Left renal pelvis (tissue), 4 donors: ENCODE results near the gene INCA1. TPM values are rescaled to one million over a fixed set of nuclear protein-coding genes. Genes with fewer than 3 reads are reported as not detected.
A peak's percentile ranks its signal among the peaks of the same experiment; 100 is the strongest.
"Not testable (repeated sequence)": the region's sequence is repeated elsewhere in the genome, so short reads cannot be mapped to it uniquely, and the experiment has no call there.

Experiments used
- DNase-seq, 4 donors: peaks; one replicate each; pipeline ENCODE4 v3.0.0-alpha.2; 2013; ENCODE audit warnings: low read depth in 4 of 4, low spot score in 3 of 4
- polyA plus RNA-seq, 4 donors: library from polyadenylated mRNA; unstranded; fragments of 120-200 nt; gene quantifications; one replicate each; pipeline ENCODE4 v1.2.1, GENCODE V29; 2013; ENCODE audit not compliant: insufficient read length in 4 of 4

INCA1 gene, protein sequence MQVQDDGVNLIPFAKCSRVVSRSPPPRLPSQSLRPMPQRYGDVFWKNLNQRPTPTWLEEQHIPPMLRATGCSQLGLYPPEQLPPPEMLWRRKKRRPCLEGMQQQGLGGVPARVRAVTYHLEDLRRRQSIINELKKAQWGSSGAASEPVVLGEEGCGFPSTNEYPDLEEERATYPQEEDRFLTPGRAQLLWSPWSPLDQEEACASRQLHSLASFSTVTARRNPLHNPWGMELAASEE
- polyA plus RNA-seq: 1 to 10 TPM; 6.9 to 9.3 (median 7.4) TPM

DNA sequence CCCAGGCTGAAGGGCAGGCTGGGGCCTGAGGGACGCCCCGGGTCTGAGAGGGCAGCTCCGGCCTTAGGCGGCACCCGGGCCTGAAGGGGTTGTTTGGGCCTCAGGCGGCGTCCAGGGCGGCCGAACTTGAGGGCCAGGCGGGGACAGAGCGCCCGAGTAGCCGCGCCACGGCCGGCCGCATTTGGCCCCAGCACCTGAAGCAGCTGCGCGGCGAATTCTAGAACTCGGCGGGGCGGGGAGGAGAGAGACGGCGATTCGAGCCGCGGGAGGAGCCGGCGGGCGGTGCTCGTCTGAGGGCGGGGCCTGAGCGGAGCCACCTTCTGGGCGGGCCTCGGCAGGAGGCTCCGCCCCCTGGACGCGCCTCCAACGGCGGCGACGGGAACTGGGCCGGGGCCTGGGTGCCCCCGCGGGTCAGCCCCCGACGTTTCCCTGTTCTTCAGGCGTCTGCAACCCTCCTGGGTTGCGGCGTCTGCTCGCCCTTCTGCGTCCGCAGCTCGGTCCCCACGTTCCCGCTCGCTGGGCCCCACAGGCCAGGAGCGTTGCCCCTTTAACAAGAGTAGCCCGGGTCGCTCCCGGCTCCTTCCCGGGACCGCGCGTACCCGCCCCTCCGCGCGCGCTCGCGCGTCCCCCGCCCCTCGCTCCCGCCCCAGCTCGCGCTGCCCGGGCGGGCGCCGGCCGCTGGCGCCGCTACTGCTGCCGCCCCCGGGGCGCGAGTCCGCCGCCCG is at the start of gene INCA1, which contains the start of gene KIF1C:
Gene INCA1 (minus strand): TSS at position 221 of the 725 bp plus-strand sequence. CDS start 3,085 bp downstream, outside the sequence.
Gene KIF1C (plus strand): TSS at position 649 of the 725 bp plus-strand sequence. CDS start 2,297 bp downstream, outside the sequence.
- peak; percentile 80 to 88 (median 84) for DNase-seq

DNA sequence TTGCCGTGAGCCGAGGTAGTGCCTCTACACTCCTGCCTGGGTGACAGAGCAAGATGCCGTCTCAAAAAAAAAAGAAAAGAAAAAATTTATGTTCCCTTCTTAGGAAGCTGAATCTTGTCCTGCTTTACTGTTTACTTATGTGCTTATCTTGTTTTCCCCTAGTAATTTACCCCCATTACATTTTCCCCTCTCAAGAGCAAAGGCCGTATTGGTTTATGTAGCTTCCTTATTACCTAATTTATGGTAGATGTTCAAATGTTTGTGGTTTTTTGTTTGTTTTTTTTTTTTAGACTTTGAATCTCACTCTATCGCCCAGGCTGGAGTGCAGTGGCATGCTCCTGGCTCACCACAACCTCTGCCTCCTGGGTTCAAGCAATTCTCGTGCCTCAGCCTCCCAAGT is 48.2 kb upstream of the INCA1 start:
- DNase-seq: no peak

DNA sequence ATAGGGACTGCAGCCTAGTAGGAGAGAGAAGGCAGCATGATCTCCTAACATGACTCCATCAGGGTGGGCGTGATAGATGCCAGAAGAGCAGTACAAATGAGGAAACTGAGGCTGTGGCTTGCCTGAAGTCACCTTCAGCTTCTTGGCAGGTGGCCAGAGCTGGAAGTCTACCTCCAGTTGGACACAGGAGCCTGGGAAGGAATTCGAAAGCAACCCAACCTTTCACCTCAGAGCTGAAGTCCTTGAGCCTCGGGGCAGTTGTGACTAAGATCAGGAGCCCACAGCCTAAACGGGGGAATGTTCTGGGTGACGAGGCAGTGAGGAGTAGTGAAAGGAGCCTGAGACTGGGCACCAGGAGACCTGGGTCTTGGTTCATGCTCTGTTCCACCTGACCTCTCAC is 47.3 kb upstream of the INCA1 start:
- DNase-seq: no peak

DNA sequence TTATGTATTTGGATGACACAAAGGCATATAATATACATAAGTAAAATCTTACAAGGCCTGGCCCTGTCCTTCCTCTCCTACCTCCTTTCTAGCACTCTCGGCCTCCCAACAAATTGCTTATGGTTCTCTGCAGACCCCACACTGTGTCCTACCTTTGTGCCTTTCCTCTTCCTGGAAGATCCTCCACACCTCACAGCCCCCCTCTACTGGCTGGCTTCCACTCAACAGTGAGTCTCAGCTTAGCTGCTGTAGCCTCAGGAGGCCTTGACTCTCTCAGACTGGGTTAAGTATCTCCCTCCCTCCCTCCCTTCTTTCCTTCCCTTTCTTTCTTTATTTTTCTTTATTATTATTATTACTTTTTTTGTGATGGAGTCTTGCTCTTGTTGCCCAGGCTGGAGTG is 46.2 kb upstream of the INCA1 start:
- no peak for DNase-seq

DNA sequence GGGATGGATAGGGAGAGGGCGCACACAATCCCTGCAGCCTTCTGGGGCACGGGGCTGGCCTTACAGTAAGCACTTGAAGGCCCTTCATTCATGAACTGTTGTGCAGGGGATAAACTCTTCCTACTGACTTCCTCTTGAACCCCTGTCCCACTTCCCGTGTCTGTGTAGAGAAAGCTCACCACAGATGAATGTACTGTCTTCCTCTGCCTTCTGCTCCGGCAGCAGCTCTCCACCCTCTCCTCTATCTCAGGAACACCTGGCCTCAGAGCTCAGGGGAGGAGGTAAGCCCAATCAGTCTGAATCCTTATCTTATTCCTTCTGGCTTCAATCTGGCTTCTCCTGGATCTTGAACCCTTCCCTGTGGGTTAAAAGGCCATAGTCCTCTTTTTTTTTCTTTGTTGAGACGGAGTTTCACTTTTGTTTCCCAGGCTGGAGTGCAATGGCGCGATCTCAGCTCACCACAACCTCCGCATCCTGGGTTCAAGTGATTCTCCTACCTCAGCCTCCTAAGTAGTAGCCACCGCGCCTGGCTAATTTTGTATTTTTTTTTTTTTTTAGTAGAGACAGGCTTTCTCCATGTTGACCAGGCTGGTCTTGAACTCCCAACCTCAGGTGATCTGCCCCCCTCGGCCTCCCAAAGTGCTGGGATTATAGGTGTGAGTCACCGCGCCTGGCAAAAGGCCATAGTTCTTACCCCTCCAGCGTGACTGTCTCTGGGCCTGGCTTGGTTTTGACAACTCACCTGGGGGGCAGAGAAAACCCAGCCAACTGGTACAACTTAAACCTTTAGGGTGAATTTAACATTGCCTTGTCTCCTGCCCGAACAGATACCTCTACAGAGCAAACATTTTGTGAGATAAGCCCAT is 45.1 kb upstream of the INCA1 start:
- DNase-seq: no peak

DNA sequence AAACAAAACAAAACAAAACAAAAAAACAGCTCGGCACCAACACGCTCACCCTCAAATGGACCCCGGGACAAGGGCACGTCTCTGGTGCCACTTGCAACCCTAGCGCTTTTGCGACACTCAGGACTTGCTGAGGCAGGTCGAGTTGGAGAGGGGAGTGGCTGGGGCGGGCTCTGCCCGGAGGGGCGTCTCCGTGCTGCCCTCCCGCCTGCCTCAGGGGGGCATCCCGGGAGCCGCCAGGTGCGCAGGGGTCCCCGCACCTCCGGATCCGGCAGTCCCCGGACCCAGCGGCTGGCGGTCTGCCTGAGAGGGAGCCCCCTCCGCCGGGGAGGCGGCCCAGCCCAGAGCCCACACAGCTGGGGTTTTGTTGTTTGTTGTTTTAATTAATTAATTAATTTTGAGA is 38.0 kb upstream of the INCA1 start, which contains the start of gene SLC52A1:
Gene SLC52A1 (minus strand): TSS at position 112 of the 400 bp plus-strand sequence. CDS start 820 bp downstream, outside the sequence.
- no peak for DNase-seq

DNA sequence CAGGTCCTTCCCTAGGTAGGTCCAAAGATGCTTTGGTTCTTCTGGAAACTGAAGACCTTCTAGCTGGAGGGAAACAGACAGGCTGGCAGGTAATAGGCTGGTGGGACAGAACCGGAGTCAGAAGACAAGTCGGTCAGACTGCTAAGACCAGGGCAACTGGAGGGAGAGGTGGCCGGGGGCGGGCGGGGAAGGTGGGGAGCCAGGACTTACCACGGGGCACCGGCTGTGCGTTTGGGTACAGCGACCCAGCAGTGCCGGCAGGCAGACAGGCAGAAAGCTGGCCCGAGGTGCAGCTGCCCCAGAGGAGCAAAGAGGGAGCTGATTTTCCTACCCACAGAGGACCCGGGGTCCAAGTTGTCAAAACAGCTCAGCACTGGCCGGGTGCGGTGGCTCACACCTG is 37.3 kb upstream of the INCA1 start:
- no peak for DNase-seq

DNA sequence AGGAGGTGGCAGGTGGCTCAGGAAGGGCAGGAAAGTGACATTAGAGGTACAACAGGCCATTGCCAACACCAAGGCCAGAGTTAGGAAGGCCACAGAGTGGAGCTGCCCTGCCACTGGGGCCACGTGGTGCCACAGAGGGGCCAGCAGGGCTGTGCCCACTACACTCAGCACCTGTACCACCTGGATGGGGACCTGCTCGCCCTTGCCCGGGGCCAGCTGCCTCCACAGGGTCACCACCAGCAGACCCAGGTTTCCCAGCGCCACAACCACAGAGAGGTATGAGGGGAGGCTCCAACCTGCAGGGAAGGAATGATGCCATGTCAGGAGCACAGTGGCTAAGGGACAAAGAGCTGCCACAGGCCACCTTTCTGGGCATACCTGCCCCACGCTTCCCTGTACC is 36.7 kb upstream of the INCA1 start:
- no peak for DNase-seq

DNA sequence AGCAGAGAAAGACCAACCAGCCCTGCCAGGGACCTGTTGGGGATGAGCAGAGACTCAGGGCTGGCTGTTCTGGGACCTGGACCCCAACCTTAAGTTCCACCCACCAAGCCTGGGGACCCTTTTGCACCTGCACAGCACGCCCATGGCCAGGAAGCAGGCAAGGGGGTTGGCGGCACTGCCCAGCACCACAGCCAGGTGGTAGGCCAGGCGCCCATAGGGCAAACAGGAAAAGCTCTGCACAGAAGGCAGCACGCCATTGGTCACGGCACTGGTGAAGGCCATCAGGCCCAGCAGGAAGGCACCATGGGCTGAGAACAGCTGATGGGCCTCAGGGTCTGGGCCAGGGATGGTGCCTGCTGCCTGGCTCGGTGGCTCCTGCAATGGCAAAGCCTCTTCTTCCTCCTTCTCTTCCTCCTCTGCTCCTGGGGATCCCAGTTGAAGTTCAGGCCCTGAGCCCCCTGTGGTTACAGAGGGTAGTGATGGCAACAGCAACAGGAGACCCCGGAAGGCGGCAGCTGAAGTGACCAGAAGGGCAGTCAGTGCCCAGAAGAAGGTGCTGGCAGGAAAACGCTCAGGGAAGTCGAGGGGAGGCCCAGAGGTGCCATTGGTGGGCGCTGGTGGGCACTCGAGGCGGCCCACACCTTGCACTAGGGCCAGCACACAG is 36.2 kb upstream of the INCA1 start:
- no peak for DNase-seq

DNA sequence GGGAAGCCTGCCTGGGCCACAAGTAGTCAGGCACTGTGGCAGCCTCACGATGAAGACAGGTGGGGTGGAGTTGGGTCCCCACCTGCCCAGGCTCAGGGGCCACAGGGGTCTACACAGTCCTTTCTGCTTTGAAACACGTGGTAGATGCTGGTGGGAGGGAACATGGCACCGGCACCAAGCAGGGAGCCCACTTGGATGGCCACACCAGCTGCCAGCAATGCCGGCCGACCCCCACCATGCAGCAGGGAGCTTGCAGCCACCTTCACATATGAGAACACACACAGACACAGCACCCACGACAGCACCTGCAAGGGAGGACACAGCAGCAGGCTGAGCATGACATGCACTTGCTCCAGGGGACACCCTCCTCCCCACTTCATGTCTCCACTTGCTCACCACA is 35.5 kb upstream of the INCA1 start:
- no peak for DNase-seq

DNA sequence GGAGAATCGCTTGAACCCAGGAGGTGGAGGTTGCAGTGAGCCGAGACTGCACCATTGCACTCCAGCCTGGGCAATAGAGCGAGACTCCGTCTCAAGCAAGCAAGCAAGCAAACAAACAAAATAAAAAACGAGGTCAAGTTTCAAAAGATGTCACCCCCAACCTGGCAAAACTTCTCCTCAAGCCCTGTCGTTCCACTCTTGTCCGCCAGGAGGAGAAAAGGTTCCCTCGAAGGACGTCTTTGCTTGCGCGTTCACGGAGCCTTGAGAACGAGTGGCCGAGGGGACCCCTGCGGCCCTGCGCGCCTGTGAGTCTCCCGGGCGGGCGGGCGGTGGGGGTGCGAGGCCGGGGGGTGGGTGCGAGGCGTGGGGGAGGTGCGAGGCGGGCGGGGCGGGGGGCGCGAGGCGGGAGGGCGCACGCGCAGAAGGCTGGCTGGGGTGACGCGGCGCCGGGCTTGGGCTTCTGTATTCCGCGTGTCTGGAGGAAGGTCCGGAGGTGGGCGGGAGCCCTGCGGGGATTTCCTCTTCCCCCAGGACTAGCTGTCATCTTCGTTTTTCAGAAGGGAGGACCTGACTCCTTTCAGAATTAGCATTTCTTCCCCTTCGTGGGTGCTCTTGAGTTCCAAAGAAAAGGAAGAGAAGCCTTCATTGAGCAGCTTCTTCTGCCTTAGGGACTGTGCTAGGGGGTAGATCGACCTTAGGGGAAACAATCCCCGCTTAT is 34.2 kb upstream of the INCA1 start:
- peak; percentile 63 to 84 (median 77) for DNase-seq

DNA sequence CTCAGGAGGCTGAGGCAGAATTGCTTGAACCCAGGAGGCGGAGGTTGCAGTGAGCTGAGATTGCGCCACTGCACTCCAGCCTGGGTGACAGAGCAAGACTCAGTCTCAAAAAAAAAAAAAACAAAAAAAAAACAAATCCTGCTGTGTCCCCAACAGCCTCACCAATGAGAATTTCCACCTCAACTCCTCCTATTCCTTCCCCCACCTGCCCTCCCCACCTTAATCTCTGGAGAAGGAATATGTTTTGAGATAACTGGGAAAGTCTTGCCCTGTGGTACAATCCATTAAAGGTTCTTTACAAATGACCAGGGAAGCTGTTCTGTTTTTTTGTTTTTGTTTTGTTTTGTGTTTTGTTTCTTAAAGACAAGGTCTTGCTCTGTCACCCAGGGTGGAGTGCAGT is 32.8 kb upstream of the INCA1 start:
- DNase-seq: not testable (repeated sequence)

DNA sequence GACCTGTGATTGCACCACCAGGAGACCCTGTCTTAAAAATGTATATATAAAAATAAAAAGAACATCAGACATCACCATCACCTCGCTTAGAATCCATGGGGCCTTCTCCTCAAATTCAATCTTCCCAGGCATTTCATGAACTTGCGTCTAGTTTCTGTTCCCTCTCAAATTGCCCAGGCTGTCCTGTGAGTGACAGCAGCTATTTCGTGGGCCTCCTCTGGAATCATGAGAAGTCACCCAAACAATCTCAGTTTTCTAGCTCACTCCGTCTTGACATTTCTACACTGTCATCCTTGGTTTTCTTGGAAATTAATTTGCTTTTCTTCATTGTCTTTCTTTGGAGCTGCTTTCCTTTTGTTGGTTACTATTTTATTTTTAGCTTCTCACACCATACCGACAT is 30.6 kb upstream of the INCA1 start:
- no peak for DNase-seq

DNA sequence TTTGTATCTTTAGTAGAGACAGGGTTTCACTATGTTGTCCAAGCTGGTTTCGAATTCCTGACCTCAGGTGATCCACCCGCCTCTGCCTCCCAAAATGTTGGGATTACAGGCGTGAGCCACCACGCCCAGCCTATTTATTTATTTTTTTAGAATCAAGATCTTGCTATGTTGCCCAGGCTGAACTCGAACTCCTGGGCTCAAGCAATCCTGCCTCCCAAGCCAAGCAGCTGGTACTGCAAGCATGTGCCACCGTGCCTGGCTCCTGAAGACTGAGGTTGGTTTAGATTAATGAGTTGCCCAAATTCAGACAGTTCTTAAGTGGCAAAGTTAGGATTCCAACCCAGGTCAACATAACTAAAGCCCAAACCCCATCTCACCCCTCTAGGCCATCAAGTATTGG is 30.0 kb upstream of the INCA1 start:
- no peak for DNase-seq

DNA sequence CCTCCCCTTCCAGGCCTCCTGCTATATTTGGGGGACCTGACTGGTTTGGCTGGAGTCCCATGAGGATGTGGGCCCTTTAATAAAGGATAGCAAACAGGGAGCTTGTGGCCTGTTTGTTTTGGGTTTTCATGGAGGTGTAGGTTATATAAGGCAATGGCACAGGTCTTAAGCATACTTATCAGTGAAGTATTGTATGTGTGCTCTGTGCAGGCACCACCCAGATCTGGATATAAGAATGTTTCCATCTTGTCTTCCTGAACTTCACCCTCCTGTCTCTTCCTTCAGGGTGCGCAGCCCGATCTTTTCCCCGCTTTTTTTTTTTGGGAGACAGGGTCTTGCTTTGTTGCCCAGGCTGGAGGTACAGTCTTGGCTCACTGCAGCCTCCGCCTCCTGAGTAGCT is 27.3 kb upstream of the INCA1 start:
- DNase-seq: no peak

DNA sequence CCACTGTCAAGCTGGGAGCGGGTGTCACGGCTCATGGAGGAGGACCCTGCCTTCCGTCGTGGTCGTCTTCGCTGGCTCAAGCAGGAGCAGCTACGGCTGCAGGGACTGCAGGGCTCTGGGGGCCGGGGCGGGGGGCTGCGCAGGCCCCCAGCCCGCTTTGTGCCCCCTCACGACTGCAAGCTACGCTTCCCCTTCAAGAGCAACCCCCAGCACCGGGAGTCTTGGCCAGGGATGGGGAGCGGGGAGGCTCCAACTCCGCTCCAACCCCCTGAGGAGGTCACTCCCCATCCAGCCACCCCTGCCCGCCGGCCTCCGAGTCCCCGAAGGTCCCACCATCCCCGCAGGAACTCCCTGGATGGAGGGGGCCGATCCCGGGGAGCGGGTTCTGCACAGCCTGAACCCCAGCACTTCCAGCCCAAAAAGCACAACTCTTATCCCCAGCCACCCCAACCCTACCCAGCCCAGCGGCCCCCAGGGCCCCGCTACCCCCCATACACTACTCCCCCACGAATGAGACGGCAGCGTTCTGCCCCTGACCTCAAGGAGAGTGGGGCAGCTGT is 26.3 kb upstream of the INCA1 start:
- no peak for DNase-seq

DNA sequence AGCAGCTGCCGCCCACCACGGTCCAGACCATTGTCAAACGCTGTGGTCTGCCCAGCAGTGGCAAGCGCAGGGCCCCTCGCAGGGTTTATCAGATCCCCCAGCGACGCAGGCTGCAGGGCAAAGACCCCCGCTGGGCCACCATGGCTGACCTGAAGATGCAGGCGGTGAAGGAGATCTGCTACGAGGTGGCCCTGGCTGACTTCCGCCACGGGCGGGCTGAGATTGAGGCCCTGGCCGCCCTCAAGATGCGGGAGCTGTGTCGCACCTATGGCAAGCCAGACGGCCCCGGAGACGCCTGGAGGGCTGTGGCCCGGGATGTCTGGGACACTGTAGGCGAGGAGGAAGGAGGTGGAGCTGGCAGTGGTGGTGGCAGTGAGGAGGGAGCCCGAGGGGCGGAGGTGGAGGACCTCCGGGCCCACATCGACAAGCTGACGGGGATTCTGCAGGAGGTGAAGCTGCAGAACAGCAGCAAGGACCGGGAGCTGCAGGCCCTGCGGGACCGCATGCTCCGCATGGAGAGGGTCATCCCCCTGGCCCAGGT is 24.9 kb upstream of the INCA1 start:
- DNase-seq: no peak

DNA sequence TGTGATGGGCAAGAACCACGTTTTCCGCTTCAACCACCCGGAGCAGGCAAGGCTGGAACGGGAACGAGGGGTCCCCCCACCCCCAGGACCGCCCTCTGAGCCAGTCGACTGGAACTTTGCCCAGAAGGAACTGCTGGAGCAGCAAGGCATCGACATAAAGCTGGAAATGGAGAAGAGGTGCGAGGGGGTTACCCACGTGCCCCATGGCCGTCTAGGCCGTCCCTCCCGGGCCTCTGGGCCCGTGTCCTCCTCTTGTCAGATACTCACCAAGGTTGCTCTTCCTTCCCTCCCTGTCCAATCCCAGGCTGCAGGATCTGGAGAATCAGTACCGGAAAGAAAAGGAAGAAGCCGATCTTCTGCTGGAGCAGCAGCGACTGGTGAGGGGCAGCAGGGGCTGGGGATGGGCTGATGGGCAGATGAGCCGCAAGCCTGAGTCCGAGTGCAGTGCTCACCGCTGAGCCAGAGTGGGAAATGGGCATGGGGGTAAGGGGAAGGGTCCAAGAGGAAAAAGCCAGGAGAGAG is 23.2 kb upstream of the INCA1 start:
- DNase-seq: no peak

DNA sequence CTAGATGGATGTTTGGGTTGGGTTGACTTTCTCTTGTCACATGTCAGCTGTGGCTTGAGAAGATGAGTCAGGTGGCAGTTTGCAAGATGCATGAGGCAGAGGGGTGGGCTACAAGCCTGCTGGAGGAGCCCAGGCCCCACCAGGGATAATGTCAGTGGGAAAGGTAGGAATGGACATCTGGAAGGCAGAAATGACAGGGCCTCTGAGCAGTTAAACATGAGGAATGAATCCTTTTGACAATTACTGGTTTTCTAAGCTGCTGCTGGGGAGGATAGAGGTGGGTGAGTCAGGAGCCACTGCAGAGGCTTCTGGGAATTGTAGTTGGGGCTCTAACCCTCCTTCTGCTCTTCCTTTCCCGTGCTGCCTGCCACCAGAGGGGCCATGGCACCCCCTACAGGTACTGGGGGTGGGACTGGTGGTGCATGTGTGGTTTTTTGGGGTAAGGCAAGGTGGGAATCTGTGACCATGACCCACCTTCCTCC is 22.2 kb upstream of the INCA1 start:
- no peak for DNase-seq
